Chondrocyte (in vitro differentiated cells): Measurements from ENCODE around the gene ERC1. TPM values are rescaled to one million over a fixed set of nuclear protein-coding genes. Genes with fewer than 3 reads are reported as not detected.
"Not testable (repeated sequence)": the region's sequence is repeated elsewhere in the genome, so short reads cannot be mapped to it uniquely, and the experiment has no call there.

Experiments used
- DNase-seq: peaks from one replicate; pipeline ENCODE4 v3.0.0; 2021; ENCODE audit warnings: mixed read lengths, low spot score
- H3K27ac Mint-ChIP-seq: one replicate; pipeline ENCODE4 v1.8.0; 2021; ENCODE audit warnings: mild to moderate bottlenecking, moderate library complexity, mixed read lengths; ENCODE audit not compliant: unreplicated experiment
- H3K27me3 Mint-ChIP-seq: 2 replicates; pipeline ENCODE4 v1.8.0; 2021; ENCODE audit warnings: low read depth, mixed read lengths
- H3K36me3 Mint-ChIP-seq: 2 replicates; pipeline ENCODE4 v1.8.0; 2021; ENCODE audit warnings: low read depth, mixed read lengths
- H3K4me1 Mint-ChIP-seq: 2 replicates; pipeline ENCODE4 v1.8.0; 2021; ENCODE audit warnings: low read depth, mild to moderate bottlenecking, mixed read lengths
- H3K4me3 Mint-ChIP-seq: one replicate; pipeline ENCODE4 v1.8.0; 2021; ENCODE audit warnings: mild to moderate bottlenecking, moderate library complexity, mixed read lengths; ENCODE audit not compliant: unreplicated experiment
- H3K9me3 Mint-ChIP-seq: 2 replicates; pipeline ENCODE4 v1.8.0; 2021; ENCODE audit warnings: low read depth, mixed read lengths
- CTCF ChIP-seq: fragments of 200-600 bp; sonication (generic); IDR thresholded peaks from 2 replicates; pipeline ENCODE4 v1.5.0; 2021; ENCODE audit warnings: antibody characterized with exemption, mild to moderate bottlenecking, moderate library complexity
- total RNA-seq: library from RNA; stranded (reverse); gene quantifications from 3 replicates; pipeline ENCODE4 v1.2.1, GENCODE V29; 2021

ERC1 gene
- total RNA-seq, 1 donor from 2014 or later = 79.3 TPM

- no peaks in the 10 kb centered on the region for H3K27me3 Mint-ChIP-seq
- H3K4me1 Mint-ChIP-seq = peaks cover 17% of the 10 kb centered on the region
- DNase-seq = no peak
- no peak for TF ChIP-seq CTCF
- peaks cover 6% of the 10 kb centered on the region for H3K36me3 Mint-ChIP-seq
- peaks cover 5% of the 10 kb centered on the region for H3K9me3 Mint-ChIP-seq
- no peak overlapping the region for H3K27ac Mint-ChIP-seq
- no peak overlapping the region for H3K4me3 Mint-ChIP-seq
Observed at GRCh38 chr12:1313906-1314305, 322.9 kb downstream of the ERC1 start.

- no peak for TF ChIP-seq CTCF
- H3K4me3 Mint-ChIP-seq = no peak overlapping the region
- H3K36me3 Mint-ChIP-seq = peaks cover 6% of the 10 kb centered on the region
- peaks cover 22% of the 10 kb centered on the region for H3K4me1 Mint-ChIP-seq
- no peaks in the 10 kb centered on the region for H3K27me3 Mint-ChIP-seq
- H3K9me3 Mint-ChIP-seq = peaks cover 5% of the 10 kb centered on the region
- H3K27ac Mint-ChIP-seq = no peak overlapping the region
- no peak for DNase-seq
Observed at GRCh38 chr12:1314523-1314922, 323.5 kb downstream of the ERC1 start.

GRCh38 chr12:1316991-1317390 lies 326.0 kb downstream of the ERC1 start:
- not testable (repeated sequence) for H3K27me3 Mint-ChIP-seq, H3K9me3 Mint-ChIP-seq, H3K4me3 Mint-ChIP-seq, DNase-seq, H3K36me3 Mint-ChIP-seq, H3K27ac Mint-ChIP-seq
- peaks cover 22% of the 10 kb centered on the region for H3K4me1 Mint-ChIP-seq

GRCh38 chr12:1318327-1319031 lies 327.5 kb downstream of the ERC1 start:
- Mint-ChIP-seq H3K4me1 (peaks cover 13% of the 10 kb centered on the region), H3K27me3 (no peaks in the 10 kb centered on the region), H3K4me3 (no peak overlapping the region), H3K36me3 (peaks cover 6% of the 10 kb centered on the region), H3K9me3 (peaks cover 2% of the 10 kb centered on the region), H3K27ac (peak overlapping the region; percentile 29)
- DNase-seq = peak; percentile 60
- TF ChIP-seq CTCF = no peak

GRCh38 chr12:1319212-1319611 lies 328.2 kb downstream of the ERC1 start:
- no peaks in the 10 kb centered on the region for H3K27me3 Mint-ChIP-seq
- DNase-seq = no peak
- TF ChIP-seq CTCF = no peak
- H3K36me3 Mint-ChIP-seq = peaks cover 6% of the 10 kb centered on the region
- H3K4me3 Mint-ChIP-seq = no peak overlapping the region
- peaks cover 13% of the 10 kb centered on the region for H3K4me1 Mint-ChIP-seq
- H3K9me3 Mint-ChIP-seq = peaks cover 2% of the 10 kb centered on the region
- peak overlapping the region; percentile 49 for H3K27ac Mint-ChIP-seq

GRCh38 chr12:1320021-1320420 lies 329.0 kb downstream of the ERC1 start:
- Mint-ChIP-seq H3K36me3 (peaks cover 5% of the 10 kb centered on the region), H3K27me3 (no peaks in the 10 kb centered on the region), H3K4me1 (peaks cover 15% of the 10 kb centered on the region), H3K9me3 (no peaks in the 10 kb centered on the region), H3K4me3 (no peak overlapping the region), H3K27ac (no peak overlapping the region)
- no peak for TF ChIP-seq CTCF
- no peak for DNase-seq
